Hematopoietic multipotent progenitor cell treated with erythropoietin and hydrocortisone succinate and interleukin-3 and kit ligand, for 17 days (in vitro differentiated cells): ENCODE measurements around the gene NDUFB7.
"Not testable (repeated sequence)": the region's sequence is repeated elsewhere in the genome, so short reads cannot be mapped to it uniquely, and the experiment has no call there.

Source experiments
- DNase-seq: peaks from one replicate; pipeline ENCODE4 v3.0.0-alpha.2; 2015; ENCODE audit warnings: low spot score

NDUFB7 gene

GRCh38 chr19:14570864-14571527 lies 870 bp downstream of the NDUFB7 start:
- DNase-seq, result no peak

GRCh38 chr19:14567079-14567478 lies 4.8 kb downstream of the NDUFB7 start:
- DNase-seq, result no peak

GRCh38 chr19:14566712-14567077 lies 5.2 kb downstream of the NDUFB7 start:
- no peak for DNase-seq

GRCh38 chr19:14565765-14566711 lies 5.8 kb downstream of the NDUFB7 start:
- no peak for DNase-seq

GRCh38 chr19:14565298-14565679 lies 6.6 kb downstream of the NDUFB7 start:
- no peak for DNase-seq

- DNase-seq, result not testable (repeated sequence)
These were observed 7.1 kb downstream of the NDUFB7 start for GRCh38 chr19:14564652-14565297.

- DNase-seq, result peak; percentile 13
These were observed 7.7 kb downstream of the NDUFB7 start for GRCh38 chr19:14563989-14564651.

GRCh38 chr19:14563590-14563926 lies 8.3 kb downstream of the NDUFB7 start:
- DNase-seq, result no peak

- no peak for DNase-seq
These were observed 8.9 kb downstream of the NDUFB7 start for GRCh38 chr19:14562660-14563589.

- DNase-seq, result no peak
These were observed 10.0 kb downstream of the NDUFB7 start for GRCh38 chr19:14561847-14562351.

- DNase-seq, result no peak
These were observed 10.6 kb downstream of the NDUFB7 start for GRCh38 chr19:14561249-14561648.

- no peak for DNase-seq
These were observed 11.1 kb downstream of the NDUFB7 start for GRCh38 chr19:14560776-14561108.

- no peak for DNase-seq
These were observed 11.7 kb downstream of the NDUFB7 start for GRCh38 chr19:14559916-14560775.

GRCh38 chr19:14558370-14559066 lies 13.3 kb downstream of the NDUFB7 start:
- DNase-seq, result no peak

- DNase-seq, result peak; percentile 79
These were observed 15.1 kb downstream of the NDUFB7 start for GRCh38 chr19:14556662-14557188.

- no peak for DNase-seq
These were observed 15.8 kb downstream of the NDUFB7 start for GRCh38 chr19:14555918-14556661.

GRCh38 chr19:14554382-14554812 lies 17.5 kb downstream of the NDUFB7 start:
- DNase-seq, result no peak

- no peak for DNase-seq
These were observed 18.0 kb downstream of the NDUFB7 start for GRCh38 chr19:14553939-14554243.
